WTC11 (cell line): ENCODE results near the gene PARD3B. TPM values are rescaled to one million over a fixed set of nuclear protein-coding genes. Genes with fewer than 3 reads are reported as not detected.

Experiments used
- ATAC-seq: fragments of 200-7000 bp; cut with Tn5 transposase; 2 replicates; pipeline ENCODE4 v1.10.0; 2021; ENCODE audit warnings: mild to moderate bottlenecking, moderate library complexity
- CTCF ChIA-PET: fragments of 300-600 bp; sonication (Branson Sonifier 250); formaldehyde crosslinking; loops from one replicate; lab custom pipeline; 2021; ENCODE audit warnings: antibody characterized with exemption; lab: Charles Lee
- POLR2A ChIA-PET: fragments of 350-600 bp; sonication (Branson Sonifier 250); formaldehyde crosslinking; loops from one replicate; lab custom pipeline; 2021; ENCODE audit warnings: antibody characterized with exemption; lab: Charles Lee
- DNase-seq: peaks from one replicate; pipeline ENCODE4 v3.0.0; 2021; ENCODE audit warnings: low spot score
- H3K27ac Mint-ChIP-seq: 2 replicates; pipeline ENCODE4 v1.8.0; 2021; ENCODE audit warnings: mixed read lengths
- H3K27me3 Mint-ChIP-seq: 2 replicates; pipeline ENCODE4 v1.8.0; 2021; ENCODE audit warnings: low read depth, mild to moderate bottlenecking, moderate library complexity, mixed read lengths
- H3K36me3 Mint-ChIP-seq: 2 replicates; pipeline ENCODE4 v1.8.0; 2021; ENCODE audit warnings: mixed read lengths
- H3K4me1 Mint-ChIP-seq: 2 replicates; pipeline ENCODE4 v1.8.0; 2022; ENCODE audit warnings: mixed read lengths
- H3K4me3 Mint-ChIP-seq: 2 replicates; pipeline ENCODE4 v1.8.0; 2021; ENCODE audit warnings: mild to moderate bottlenecking, moderate library complexity, mixed read lengths
- H3K9me3 Mint-ChIP-seq: 2 replicates; pipeline ENCODE4 v1.8.0; 2021; ENCODE audit warnings: mixed read lengths
- FOXK1 ChIP-seq: sonication (generic); formaldehyde crosslinking; IDR thresholded peaks from 2 replicates; pipeline ENCODE4 v1.8.0; 2022; ENCODE audit warnings: mild to moderate bottlenecking, moderate library complexity, missing genetic modification reagents
- HMGA2 ChIP-seq: fragments of 250-450 bp; sonication (Bioruptor Pico); IDR thresholded peaks from 2 replicates; pipeline ENCODE4 v1.4.0; 2021; ENCODE audit warnings: mild to moderate bottlenecking, moderate library complexity
- IRF2 ChIP-seq: sonication (generic); formaldehyde crosslinking; IDR thresholded peaks from 2 replicates; pipeline ENCODE4 v1.8.0; 2022; ENCODE audit warnings: low read depth, missing genetic modification reagents, borderline replicate concordance
- MXD4 ChIP-seq: fragments of 250-450 bp; sonication (Bioruptor Pico); IDR thresholded peaks from 2 replicates; pipeline ENCODE4 v1.8.0; 2021; ENCODE audit warnings: mild to moderate bottlenecking, moderate library complexity, borderline replicate concordance
- NR1H2 ChIP-seq: sonication (generic); formaldehyde crosslinking; IDR thresholded peaks from 2 replicates; pipeline ENCODE4 v1.9.0; 2021; ENCODE audit warnings: mild to moderate bottlenecking, moderate library complexity, missing genetic modification reagents
- SOX15 ChIP-seq: fragments of 250-450 bp; sonication (Bioruptor Pico); IDR thresholded peaks from 2 replicates; pipeline ENCODE4 v1.9.0; 2021; ENCODE audit warnings: mild to moderate bottlenecking
- TEAD4 ChIP-seq: sonication (generic); formaldehyde crosslinking; IDR thresholded peaks from 2 replicates; pipeline ENCODE4 v1.8.0; 2022; ENCODE audit warnings: mild to moderate bottlenecking, missing genetic modification reagents
- ZNF416 ChIP-seq: fragments of 250-450 bp; sonication (Bioruptor Pico); IDR thresholded peaks from 2 replicates; pipeline ENCODE4 v1.9.0; 2021; ENCODE audit warnings: mild to moderate bottlenecking, inconsistent platforms
- total RNA-seq: library from RNA; stranded (reverse); gene quantifications from 3 replicates; pipeline ENCODE4 v1.2.3, GENCODE V29; 2021
- TF ChIP-seq, protein P1 (sequence below): sonication (generic); formaldehyde crosslinking; conservative IDR thresholded peaks from 2 replicates; pipeline ENCODE4 v1.8.1; 2023; ENCODE audit warnings: mild to moderate bottlenecking, low read depth, missing genetic modification reagents, moderate library complexity
- TF ChIP-seq, protein P2 (sequence below): sonication (generic); formaldehyde crosslinking; IDR thresholded peaks from 2 replicates; pipeline ENCODE4 v1.8.1; 2023; ENCODE audit warnings: mild to moderate bottlenecking, missing genetic modification reagents
- TF ChIP-seq, protein P3 (sequence below): fragments of 250-450 bp; sonication (Bioruptor Pico); conservative IDR thresholded peaks from 2 replicates; pipeline ENCODE4 v1.9.0; 2021; ENCODE audit warnings: mild to moderate bottlenecking
- TF ChIP-seq, protein P4 (sequence below): sonication (generic); formaldehyde crosslinking; IDR thresholded peaks from 2 replicates; pipeline ENCODE4 v1.8.0; 2023; ENCODE audit warnings: missing genetic modification reagents, mild to moderate bottlenecking, borderline replicate concordance
- TF ChIP-seq, protein P5 (sequence below): sonication (generic); formaldehyde crosslinking; IDR thresholded peaks from 2 replicates; pipeline ENCODE4 v1.8.0; 2022; ENCODE audit warnings: mild to moderate bottlenecking, missing genetic modification reagents
- TF ChIP-seq, protein P6 (sequence below): sonication (generic); formaldehyde crosslinking; IDR thresholded peaks from 2 replicates; pipeline ENCODE4 v1.8.0; 2023; ENCODE audit warnings: missing genetic modification reagents

The PARD3B gene
- total RNA-seq, 1 experiment from 2014 or later: 5.6 TPM

DNA sequence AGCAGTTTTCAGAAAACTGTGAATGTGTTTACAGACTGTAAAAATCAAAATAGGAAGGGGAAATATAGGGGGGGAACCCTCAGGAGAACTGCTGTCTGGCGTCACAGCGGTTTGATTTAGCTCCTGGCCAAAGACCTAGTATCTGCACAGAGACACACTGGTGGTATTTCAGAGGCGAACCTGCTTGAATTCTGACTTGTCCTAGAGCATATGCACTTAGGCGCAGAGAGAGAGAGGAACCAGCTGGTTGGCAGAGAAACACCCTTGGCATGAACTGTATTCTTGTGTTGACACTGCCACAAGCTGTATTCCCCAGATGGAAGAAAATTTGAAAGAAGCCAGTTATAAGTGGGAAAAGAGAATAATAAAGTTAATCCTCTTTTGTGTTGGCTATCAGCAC, 630.6 kb downstream of the PARD3B start:
- peaks cover 17% of the 10 kb centered on the region for H3K4me1 Mint-ChIP-seq
- TF ChIP-seq, protein P1, sequence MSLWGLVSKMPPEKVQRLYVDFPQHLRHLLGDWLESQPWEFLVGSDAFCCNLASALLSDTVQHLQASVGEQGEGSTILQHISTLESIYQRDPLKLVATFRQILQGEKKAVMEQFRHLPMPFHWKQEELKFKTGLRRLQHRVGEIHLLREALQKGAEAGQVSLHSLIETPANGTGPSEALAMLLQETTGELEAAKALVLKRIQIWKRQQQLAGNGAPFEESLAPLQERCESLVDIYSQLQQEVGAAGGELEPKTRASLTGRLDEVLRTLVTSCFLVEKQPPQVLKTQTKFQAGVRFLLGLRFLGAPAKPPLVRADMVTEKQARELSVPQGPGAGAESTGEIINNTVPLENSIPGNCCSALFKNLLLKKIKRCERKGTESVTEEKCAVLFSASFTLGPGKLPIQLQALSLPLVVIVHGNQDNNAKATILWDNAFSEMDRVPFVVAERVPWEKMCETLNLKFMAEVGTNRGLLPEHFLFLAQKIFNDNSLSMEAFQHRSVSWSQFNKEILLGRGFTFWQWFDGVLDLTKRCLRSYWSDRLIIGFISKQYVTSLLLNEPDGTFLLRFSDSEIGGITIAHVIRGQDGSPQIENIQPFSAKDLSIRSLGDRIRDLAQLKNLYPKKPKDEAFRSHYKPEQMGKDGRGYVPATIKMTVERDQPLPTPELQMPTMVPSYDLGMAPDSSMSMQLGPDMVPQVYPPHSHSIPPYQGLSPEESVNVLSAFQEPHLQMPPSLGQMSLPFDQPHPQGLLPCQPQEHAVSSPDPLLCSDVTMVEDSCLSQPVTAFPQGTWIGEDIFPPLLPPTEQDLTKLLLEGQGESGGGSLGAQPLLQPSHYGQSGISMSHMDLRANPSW: no peak
- no peak overlapping the region for H3K27ac Mint-ChIP-seq
- DNase-seq: no peak
- ATAC-seq: no peak
- H3K9me3 Mint-ChIP-seq: 0 out of 2 replicates have a peak, but pooled peaks cover under 1% of the 10 kb centered on the region
- CTCF ChIA-PET: no interaction called here
- POLR2A ChIA-PET: no interaction called here
- H3K27me3 Mint-ChIP-seq: no peaks in the 10 kb centered on the region
- H3K36me3 Mint-ChIP-seq: no peaks in the 10 kb centered on the region
- no peak overlapping the region for H3K4me3 Mint-ChIP-seq

DNA sequence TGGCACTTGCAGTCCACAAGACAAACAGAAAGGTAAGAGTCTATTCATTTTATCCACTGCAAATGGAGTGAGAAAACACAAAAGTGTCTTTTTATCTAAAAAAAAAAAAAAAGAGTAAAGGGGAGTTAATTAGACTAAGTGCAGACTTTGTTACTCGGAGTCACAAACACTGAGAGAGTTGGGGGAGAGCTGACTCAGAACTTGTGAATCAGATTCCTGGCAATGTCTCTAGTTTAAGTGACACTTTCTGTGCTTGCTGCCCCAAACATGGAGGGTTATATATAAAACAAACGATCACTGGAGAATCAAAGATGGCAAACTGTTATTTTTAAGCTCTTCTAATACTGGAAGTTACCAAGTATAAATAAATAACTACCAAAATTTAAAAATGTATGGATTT, 631.3 kb downstream of the PARD3B start:
- no peak for ATAC-seq
- CTCF ChIA-PET: no interaction called here

DNA sequence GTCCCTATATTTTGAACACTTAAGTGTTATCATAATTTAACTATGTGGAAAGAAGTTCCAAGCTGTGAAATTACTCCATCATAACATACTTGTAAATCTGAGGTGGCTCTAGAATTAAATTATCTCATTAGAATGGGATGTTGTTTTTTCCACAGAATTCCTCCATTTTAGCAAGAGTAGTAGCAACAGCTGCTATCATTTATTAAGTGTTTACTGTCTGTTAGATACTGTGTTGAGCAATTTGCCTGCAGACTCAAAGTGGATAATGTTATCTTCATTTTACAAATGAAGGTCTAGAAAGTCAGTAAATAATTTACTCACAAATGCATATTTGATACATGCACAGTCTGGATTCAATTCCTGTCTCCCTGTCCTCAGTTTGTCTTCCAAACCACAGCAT, 632.3 kb downstream of the PARD3B start:
- Mint-ChIP-seq H3K27me3 (no peaks in the 10 kb centered on the region), H3K9me3 (no peaks in the 10 kb centered on the region), H3K27ac (no peak overlapping the region), H3K4me3 (no peak overlapping the region), H3K36me3 (no peaks in the 10 kb centered on the region), H3K4me1 (peaks cover 17% of the 10 kb centered on the region)
- POLR2A ChIA-PET: no interaction called here
- CTCF ChIA-PET: no interaction called here
- ATAC-seq (no peak), DNase-seq (no peak)
- TF ChIP-seq, protein P2, sequence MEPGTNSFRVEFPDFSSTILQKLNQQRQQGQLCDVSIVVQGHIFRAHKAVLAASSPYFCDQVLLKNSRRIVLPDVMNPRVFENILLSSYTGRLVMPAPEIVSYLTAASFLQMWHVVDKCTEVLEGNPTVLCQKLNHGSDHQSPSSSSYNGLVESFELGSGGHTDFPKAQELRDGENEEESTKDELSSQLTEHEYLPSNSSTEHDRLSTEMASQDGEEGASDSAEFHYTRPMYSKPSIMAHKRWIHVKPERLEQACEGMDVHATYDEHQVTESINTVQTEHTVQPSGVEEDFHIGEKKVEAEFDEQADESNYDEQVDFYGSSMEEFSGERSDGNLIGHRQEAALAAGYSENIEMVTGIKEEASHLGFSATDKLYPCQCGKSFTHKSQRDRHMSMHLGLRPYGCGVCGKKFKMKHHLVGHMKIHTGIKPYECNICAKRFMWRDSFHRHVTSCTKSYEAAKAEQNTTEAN (CRISPR knock-in tag): no peak
- no peak for TF ChIP-seq HMGA2 (CRISPR knock-in tag)
- TF ChIP-seq FOXK1 (CRISPR knock-in tag): no peak
- TF ChIP-seq, protein P3, sequence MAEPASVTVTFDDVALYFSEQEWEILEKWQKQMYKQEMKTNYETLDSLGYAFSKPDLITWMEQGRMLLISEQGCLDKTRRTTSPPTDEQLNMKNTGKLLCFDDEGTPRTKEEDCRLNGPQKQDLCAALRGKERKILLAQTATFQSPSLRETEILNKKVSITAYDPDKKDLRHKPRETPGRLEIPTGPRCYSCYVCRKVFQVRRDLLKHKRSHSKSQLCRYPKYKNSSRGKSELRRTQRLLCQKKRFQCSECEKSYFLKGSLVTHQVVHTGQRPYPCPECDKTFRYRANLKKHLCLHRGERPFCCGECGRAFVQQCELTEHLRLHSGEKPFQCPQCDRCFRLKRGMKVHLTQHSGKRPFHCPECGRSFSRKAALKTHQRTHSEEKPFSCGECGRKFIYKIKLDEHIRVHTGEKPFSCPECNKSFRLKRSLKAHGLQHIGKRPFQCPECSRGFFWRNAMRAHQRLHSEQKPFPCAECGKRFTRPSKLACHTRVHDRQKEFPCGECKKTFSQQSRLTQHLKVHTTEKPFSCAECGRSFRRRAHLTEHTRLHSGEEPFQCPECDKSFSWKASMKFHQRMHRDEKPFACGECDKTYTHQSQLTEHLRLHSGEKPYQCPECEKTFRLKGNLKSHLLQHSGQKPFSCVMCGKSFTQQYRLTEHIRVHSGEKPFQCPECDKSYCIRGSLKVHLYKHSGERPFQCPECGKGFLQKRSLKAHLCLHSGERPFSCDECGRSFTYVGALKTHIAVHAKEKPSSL (CRISPR knock-in tag): no peak
- no peak for TF ChIP-seq SOX15 (CRISPR knock-in tag)
- TF ChIP-seq TEAD4: no peak
- TF ChIP-seq NR1H2: no peak

More for the DNA sequence above, 631.3 kb downstream of the PARD3B start:
- POLR2A ChIA-PET: interaction anchor here (0.7 kb wide), 1 partner anchor 291 kb away, joined by 3 read pairs; no protein-coding TSS in a partner anchor
- H3K9me3 Mint-ChIP-seq: no peaks in the 10 kb centered on the region
- H3K27me3 Mint-ChIP-seq: no peaks in the 10 kb centered on the region
- H3K4me3 Mint-ChIP-seq: no peak overlapping the region
- H3K36me3 Mint-ChIP-seq: no peaks in the 10 kb centered on the region
- peaks cover 22% of the 10 kb centered on the region for H3K4me1 Mint-ChIP-seq
- DNase-seq: no peak
- no peak overlapping the region for H3K27ac Mint-ChIP-seq
- TF ChIP-seq MXD4 (CRISPR knock-in tag) (no peak), ZNF416 (CRISPR knock-in tag) (no peak), IRF2 (no peak)
- TF ChIP-seq, protein P4, sequence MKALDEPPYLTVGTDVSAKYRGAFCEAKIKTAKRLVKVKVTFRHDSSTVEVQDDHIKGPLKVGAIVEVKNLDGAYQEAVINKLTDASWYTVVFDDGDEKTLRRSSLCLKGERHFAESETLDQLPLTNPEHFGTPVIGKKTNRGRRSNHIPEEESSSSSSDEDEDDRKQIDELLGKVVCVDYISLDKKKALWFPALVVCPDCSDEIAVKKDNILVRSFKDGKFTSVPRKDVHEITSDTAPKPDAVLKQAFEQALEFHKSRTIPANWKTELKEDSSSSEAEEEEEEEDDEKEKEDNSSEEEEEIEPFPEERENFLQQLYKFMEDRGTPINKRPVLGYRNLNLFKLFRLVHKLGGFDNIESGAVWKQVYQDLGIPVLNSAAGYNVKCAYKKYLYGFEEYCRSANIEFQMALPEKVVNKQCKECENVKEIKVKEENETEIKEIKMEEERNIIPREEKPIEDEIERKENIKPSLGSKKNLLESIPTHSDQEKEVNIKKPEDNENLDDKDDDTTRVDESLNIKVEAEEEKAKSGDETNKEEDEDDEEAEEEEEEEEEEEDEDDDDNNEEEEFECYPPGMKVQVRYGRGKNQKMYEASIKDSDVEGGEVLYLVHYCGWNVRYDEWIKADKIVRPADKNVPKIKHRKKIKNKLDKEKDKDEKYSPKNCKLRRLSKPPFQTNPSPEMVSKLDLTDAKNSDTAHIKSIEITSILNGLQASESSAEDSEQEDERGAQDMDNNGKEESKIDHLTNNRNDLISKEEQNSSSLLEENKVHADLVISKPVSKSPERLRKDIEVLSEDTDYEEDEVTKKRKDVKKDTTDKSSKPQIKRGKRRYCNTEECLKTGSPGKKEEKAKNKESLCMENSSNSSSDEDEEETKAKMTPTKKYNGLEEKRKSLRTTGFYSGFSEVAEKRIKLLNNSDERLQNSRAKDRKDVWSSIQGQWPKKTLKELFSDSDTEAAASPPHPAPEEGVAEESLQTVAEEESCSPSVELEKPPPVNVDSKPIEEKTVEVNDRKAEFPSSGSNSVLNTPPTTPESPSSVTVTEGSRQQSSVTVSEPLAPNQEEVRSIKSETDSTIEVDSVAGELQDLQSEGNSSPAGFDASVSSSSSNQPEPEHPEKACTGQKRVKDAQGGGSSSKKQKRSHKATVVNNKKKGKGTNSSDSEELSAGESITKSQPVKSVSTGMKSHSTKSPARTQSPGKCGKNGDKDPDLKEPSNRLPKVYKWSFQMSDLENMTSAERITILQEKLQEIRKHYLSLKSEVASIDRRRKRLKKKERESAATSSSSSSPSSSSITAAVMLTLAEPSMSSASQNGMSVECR (CRISPR knock-in tag): no peak
- TF ChIP-seq, protein P5, sequence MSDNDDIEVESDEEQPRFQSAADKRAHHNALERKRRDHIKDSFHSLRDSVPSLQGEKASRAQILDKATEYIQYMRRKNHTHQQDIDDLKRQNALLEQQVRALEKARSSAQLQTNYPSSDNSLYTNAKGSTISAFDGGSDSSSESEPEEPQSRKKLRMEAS (CRISPR knock-in tag): no peak
- TF ChIP-seq, protein P6, sequence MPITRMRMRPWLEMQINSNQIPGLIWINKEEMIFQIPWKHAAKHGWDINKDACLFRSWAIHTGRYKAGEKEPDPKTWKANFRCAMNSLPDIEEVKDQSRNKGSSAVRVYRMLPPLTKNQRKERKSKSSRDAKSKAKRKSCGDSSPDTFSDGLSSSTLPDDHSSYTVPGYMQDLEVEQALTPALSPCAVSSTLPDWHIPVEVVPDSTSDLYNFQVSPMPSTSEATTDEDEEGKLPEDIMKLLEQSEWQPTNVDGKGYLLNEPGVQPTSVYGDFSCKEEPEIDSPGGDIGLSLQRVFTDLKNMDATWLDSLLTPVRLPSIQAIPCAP (CRISPR knock-in tag): no peak
